HG03025 (cell line): ENCODE data around the gene TWF1.
"Not testable (repeated sequence)": the region's sequence is repeated elsewhere in the genome, so short reads cannot be mapped to it uniquely, and the experiment has no call there.

Source experiments
- ATAC-seq: cut with Tn5 transposase; IDR thresholded peaks from one replicate; pipeline ENCODE4 v1.9.1; 2021; ENCODE audit warnings: mild to moderate bottlenecking, moderate library complexity; ENCODE audit not compliant: unreplicated experiment, low FRiP score

TWF1 gene

DNA sequence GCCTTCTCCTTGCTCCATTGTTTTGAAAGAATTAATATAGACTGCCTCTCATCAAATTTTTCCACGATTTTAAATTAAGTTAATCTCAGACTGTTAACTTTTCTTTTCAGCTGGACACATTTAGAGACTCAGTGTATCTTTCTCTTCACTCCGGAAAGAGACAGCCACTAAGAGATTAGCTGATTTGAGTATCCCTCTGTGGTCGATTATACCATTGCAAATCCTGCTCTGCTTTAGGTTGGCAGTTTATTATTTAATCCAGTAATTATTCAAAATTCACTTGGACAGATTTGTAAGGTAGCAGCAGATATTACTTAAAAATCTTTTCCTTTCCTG, 588 bp upstream of the TWF1 start:
- ATAC-seq: no peak

DNA sequence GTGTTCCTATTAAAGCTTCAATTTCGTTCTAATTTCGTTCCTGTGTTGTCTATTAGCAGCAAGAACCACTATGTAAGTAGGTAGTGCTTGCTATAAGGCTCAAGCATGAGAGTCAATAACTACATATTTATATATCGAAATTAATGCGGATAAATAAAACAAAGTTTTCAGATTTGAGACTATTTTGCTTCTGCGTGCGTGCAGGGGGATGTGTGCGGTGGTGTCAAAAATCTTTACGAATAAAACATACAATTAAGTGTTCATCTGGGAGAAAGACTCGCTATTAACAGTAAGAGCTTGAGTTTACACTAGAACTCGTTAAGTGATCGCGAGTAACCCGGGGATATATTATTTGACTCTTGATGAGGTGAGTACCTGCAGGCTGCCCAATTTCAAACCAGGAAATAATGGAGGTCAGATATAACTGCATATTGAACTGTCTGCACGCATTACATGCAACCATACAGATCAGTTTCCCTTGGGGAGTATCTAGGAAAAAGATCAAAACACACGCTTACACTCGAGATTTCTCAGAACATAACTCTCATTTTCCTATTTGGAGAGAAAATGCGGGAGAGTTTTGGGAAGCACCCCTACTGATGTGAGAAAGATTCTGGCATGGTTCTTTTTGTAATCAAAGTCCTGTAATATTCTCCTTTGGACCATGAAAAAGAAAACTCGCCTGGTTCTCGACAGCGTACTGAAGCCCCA, 813 bp downstream of the TWF1 start:
- ATAC-seq: no peak

DNA sequence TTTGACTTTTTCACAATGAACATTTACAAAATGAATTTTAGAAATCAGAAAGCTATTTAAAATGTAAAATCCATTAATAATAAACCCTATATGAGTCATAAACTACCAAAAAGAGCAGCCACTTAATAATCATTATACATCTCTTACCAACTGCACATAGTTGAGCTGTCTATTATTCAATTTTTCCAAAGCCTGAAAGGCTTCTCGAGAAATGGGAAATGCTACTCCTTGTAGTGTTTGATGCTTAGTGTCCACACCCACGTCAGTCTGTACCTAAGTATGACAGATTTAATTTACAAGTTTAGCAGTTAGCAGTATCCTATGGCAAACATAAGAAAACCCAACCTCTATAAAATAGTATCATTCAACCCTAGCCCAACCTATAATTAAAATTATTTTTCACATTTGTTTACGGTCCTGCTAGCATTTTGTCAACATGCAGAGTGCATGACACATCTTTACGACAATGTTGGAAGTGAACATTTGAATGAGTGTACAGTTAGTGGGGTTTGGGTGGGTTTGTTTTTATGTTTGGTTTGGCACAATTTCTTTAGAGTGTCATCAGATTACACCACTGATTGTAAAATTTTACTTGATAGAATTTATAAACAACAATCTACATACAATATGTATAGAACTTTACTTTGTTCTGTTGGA, 8.4 kb downstream of the TWF1 start:
- no peak for ATAC-seq

DNA sequence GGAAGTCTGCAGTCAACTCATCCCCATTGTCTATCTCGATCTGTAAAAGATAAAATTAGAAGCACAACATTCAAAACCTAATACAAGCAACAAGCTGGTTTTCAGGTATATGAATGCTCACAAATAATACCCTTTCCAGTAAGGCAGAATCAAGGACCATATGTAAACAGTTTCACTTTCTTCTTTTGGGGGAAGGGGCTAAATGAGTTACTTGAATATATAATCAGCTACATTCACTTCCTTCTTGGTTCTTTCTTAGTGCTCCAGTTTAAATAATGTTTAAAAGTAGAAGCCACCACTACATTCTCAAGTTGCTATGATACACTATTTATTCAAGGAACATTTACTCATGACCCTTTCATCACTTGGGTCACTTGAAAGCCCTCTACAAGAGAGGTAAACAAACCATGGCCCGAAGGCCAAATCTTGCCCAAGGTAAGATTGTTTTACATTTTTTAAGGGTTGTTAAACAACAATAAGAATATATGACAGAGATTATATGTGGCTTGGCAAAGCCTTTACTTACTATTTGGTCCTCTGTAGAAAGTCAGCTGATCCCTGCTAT, 10.3 kb downstream of the TWF1 start:
- ATAC-seq: no peak

DNA sequence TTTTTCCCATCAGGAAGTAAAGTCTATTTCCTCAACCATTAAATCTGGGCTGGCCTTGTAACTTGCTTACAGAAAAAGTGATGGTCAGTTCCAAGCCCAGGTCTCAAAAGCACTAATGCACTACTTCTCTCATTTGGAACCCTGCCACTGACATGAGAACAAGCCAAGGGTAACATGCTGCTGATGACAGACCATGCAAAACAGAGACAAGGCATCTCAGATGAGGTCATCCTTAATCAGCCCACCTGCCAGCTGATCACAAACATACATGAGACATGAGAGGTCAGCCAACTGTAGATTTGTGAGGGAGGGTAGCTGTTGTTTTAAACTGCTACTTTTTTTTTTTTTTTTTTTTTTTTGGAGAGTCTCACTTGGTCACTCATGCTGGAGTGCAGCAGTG, 16.2 kb downstream of the TWF1 start:
- ATAC-seq: no peak

DNA sequence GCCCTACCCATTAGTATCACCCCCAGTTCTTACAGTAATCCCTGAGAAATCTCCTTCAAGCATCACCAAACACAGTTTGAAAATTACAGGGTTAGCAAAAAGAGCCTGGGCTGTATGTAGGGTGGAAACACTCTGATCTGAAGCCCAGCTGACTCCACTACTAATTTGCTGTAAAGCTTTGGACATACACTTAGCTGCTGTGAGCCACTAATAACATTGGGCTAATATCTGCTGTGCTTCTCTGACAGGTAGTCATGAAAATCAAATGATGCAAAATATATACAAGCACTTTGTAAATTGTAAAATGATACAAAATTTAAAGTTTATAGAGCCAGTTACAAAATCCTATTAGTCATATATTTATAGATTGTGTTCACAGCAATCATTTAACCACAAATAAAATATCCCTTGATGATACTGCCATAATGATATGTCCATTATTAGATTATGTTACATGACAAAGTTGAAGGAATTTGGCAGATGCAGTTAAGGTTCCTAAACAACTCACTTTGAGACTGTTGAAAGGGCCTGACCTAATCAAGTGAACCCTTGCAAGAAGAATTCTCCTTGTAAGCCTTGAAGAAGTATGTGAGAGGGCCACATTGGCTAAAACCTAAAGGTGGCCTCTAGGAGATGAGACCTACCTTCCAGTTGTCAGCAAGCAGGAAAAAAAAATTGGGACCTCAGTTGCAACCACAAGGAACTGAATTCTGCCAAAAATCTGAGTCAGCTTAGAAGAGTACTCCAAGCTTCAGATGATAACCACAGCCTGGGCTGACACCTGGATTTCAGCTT, 19.0 kb downstream of the TWF1 start:
- no peak for ATAC-seq

DNA sequence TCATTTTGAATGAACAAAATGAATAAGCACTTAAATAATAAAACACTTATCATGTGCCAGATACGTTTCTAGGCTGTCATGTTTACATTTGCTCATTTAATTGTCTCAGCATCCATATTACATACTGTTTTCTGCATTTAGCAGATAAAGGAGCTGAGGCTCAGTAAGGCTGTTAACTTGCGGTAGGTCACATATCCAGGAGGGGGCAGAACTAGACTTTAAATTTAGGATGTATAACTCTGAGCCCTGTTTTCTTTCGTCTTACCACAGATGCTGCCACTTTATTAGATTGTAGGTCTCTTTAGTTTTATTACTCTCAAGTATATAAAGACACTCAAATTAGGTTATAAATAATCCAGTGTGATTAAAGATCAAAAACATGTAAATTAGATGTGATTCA, 29.6 kb downstream of the TWF1 start:
- ATAC-seq: no peak

DNA sequence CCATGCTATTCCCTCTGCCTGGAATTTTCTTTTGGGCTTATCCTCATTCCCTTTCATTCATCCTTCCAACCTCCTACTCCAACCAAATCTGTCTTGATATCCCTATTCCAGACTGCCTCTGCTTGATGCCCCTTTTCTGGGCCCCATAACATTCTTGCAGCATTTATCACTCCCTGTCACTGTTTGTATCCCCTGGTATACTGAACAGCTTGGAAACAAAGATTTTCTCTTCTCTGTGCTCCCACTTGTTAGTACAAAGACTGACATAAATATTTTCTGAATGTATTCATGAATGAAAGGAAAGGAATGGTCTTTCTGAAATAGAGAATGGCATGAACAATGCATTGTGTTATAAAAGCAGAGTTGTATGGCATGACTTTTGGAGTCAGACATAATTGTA, 39.8 kb downstream of the TWF1 start:
- ATAC-seq: no peak

DNA sequence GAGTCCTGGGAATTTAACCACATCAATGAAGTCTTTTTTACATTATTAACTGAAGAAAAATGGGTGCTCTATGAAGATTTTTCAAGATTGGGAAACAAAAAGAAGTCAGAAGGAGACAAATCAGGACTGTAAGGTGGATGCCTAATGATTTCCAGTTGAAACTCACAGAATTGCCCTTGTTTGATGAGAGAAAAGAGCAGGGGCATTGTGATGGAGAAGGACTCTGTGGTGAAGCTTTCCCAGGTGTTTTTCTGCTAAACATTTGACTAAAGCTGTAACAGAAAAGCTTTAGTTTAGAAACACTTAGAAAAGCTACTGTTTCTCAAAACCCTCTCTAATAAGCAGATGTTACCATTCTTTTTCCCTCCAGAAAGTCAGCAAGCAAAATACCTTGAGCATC, 41.6 kb downstream of the TWF1 start:
- no peak for ATAC-seq

DNA sequence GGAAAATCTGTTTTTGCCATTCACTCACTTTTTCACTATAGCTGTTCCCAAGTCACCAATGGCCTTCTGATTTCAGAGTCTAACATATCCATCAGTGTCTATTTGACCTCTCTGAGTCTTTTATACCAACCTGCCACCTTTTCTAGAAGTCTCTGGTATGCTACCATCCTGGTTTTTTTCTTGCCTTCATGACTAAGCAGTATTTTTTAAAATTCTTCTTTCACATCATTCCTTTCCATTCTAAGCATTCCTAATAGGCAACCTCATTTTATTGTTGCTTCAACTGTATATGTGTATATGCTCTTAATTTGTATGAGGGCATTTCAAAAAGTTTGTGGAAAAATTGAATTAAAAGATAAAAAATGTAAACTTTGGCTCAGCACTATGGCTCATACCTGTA, 42.3 kb downstream of the TWF1 start:
- no peak for ATAC-seq

DNA sequence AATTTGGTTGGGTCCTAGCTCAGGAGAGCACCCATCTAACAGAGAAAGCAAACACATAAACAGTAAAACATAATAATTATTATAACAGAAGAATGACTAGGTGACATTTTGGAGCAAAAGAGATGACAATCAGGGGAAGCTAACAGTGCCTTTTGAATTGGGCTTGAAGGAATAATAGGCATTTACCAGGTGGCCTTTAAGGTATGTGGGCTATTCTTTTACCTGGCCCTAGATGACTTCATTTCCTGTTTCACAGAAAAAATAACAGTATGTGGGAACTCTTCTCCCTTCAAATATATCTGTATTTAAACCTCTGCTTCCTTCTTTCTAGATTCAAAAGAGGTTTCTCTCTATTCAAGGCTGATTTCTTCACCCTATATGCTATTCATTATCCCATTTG, 43.5 kb downstream of the TWF1 start:
- no peak for ATAC-seq

DNA sequence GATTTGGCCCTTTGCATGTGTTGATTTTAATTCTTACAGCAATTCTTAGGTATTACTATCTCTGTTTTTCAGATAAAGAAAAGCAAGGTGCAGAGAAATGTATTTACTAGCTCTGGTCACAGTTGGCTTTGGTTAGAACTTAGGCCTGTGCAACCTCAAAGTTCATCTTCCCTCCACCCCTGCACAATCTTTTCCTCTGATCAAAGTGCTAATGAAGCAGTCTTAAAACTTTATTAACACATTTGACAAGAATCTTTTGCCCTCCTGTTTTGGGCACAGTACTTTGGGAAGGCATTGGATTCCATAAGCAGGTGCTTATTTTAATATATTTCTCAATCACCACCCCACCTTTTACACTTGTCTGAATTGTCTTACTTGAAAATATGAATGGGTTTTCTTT, 44.6 kb downstream of the TWF1 start:
- no peak for ATAC-seq

DNA sequence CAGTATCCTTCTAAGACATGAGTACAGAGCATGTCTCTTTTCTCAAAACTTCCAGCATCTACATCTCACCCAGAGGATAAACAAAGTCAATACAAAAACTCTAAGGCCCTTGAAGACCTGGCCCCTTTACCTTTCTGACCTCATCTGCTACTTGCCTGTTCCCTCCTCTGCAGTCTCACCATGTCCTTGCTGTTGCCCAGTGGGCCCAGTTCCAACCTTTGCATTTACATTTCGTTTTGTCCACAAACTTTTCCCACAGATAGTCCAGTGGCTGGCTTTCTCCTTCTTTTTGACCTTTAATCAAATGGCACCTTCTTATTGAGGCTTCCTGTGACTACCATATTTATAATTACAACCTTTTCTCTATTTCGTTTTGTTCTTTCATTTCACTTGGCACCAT, 45.7 kb downstream of the TWF1 start:
- ATAC-seq: no peak

DNA sequence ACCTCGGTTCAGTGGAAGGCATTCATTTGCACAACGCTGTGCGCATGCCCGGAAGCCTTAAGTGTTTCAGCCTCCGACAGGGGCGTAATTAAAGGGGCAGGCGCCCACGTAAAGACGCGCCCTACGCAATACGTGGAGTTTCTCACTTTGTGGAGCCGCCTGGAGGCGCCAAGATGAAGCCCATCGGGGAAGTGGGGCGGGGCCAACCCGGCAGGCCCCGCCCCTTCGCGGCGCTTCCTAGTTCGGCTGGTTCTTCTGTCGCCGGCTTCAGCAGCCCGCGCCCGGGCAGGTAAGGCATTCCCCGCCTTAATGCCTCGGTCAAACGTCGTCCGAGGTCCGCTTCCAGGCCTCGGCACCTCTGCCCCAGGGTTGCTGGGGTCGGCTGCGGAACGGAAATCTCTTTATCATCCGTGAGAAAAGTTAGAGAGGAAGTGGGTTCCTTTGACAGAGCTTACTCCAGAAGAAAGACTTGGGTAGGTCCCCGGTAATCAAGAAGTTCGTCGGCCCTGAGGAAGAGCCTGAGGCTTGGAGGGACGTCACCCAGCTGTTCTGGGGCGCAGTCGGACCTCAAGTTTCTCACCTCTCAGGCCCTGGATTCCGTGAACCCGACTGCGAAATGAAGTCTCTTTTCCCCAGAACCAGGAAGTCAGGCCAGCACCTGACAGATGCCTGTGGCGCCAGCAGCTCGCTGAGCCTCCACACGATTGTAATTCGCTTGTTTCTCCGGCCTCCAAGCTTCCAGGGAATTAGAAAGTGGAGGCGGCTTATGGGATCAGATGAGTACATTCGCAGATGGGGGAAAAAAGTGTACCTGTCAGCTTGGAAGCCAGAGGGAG, 47.2 kb downstream of the TWF1 start, which contains the start of the genes IRAK4 and PUS7L:
Gene IRAK4 (plus strand): TSS at position 224 of the 836 bp plus-strand sequence. CDS start 9,161 bp downstream, outside the sequence.
Gene PUS7L (minus strand): TSS at position 63 of the 836 bp plus-strand sequence. CDS start 3,545 bp downstream, outside the sequence.
- peak; percentile 95 for ATAC-seq

DNA sequence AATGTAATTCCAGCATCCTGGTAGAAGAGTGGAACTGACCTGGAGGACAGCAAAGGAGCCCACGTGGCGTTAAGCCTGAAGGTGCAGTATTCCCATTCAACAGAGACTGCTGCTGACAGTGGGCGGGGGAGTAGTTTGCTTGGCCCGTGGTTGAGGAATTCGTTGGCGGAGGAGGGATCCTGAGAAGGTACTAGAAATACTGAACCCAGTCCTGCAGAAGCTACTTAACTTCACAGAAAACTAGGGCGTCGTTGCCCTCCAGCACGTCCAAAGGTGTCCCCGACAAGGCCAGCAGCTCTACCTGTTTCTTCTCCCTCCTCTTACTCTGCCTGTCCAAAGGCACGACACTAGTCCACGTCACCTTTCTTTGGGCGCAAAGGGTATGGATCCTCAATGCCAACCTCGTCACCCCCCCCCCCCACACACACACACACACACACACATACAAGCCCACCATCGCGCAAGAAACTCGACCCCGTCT, 47.8 kb downstream of the TWF1 start:
- no peak for ATAC-seq

DNA sequence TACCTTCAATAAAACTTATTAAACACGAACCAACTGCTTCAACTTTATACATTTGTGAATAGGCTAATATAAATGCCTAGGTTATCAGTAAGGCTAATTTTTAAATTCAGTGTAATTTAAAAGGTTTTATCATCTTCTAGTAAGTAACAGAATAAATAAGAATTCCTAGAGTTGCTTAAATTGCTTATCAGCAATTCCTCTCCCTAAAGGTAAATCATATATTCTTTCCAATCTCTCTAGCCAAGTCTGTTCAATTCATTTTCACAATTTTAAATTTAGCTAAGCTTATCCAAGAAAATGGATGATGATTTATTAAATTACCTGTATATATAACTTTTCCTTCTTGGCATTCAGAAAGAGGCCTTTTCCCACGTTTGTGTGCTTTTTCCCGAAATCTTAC, 52.1 kb downstream of the TWF1 start:
- ATAC-seq: no peak

DNA sequence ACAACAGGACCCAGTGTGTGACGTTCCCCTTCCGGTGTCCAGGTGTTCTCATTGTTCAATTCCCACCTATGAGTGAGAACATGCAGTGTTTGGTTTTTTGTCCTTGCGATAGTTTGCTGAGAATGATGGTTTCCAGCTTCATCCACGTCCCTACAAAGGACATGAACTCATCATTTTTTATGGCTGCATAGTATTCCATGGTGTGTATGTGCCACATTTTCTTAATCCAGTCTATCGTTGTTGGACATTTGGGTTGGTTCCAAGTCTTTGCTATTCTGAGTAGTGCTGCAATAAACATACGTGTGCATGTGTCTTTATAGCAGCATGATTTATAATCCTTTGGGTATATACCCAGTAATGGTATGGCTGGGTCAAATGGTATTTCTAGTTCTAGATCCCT, 54.8 kb downstream of the TWF1 start:
- not testable (repeated sequence) for ATAC-seq

DNA sequence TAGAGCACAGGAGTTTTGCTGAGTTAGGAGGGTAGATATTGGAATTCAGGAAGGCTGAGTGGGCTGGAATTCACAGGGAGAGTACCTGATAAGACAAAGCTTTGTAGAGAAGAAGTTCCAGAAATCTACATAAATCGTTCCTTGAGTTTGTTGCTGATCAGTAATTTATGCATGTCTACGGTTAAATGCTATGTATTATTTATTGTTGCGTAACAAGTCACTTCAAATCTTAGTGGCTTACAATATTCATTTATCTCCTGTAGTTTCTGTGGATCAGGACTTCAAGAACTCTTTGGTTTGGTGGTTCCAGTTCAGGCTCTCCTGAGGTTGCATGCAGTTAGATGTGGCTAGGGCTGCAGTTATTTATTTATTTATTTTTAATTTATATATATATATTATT, 55.3 kb downstream of the TWF1 start:
- no peak for ATAC-seq

DNA sequence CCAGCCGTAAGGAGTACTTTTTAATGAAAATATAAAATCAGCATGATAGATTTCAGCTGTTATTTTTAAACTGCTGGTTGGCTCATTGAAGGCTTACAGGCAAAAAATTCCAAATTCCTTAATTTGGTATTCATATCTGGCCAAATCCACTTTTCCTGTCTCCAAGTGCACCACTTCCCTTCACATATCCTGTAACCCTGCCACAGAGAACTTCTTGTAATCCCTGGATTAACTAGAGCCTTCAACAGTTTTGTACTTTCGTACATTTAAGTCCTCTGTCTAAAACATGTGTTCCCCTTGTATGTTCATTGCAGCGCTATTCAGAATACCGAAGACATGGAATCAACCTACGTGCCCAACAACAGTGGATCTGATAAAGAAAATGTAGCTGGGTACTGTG, 57.1 kb downstream of the TWF1 start:
- no peak for ATAC-seq

DNA sequence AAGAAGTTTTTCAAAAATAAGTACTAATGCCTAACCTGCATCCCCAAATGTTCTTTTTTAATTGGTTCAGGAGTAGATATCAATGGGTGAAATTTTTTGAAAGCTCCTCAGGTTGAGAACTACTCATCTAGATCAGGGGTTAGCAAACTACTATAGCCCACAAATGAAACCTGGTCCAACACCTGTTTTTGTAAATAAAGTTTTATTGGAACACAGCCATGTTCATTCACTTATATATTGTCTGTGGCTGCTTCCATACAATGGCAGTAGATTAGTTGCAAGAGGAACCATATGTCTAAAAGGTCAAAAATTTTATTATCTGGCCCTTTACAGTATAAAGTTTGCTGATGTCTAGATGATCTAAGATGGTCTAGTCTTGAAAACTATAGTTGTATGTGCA, 61.3 kb downstream of the TWF1 start:
- no peak for ATAC-seq
